Esophagus (tissue), 2 donors: ENCODE results near the gene RPUSD1. TPM values are rescaled to one million over a fixed set of nuclear protein-coding genes. Genes with fewer than 3 reads are reported as not detected.

Experiments used
- H3K27ac ChIP-seq, 2 donors: one replicate each; pipeline ENCODE4 v1.5.1; 2013; ENCODE audit warnings: low read depth in 2 of 2, mild to moderate bottlenecking in 2 of 2, inconsistent platforms in 1 of 2, low read length in 1 of 2, moderate library complexity in 1 of 2
- H3K27me3 ChIP-seq, 2 donors: one replicate each; pipeline ENCODE4 v1.6.1; 2013; ENCODE audit warnings: low read length in 2 of 2, control low read depth in 1 of 2, mild to moderate bottlenecking in 1 of 2; ENCODE audit not compliant: insufficient read depth in 2 of 2, control insufficient read depth in 1 of 2
- H3K36me3 ChIP-seq, 2 donors: one replicate each; pipeline ENCODE4 v1.6.1; 2013; ENCODE audit warnings: low read length in 1 of 2; ENCODE audit not compliant: control insufficient read depth in 2 of 2, insufficient read depth in 2 of 2
- H3K4me1 ChIP-seq, 2 donors: one replicate each; pipeline ENCODE4 v1.6.1; 2013; ENCODE audit warnings: low read length in 1 of 2; ENCODE audit not compliant: control insufficient read depth in 2 of 2, insufficient read depth in 2 of 2
- H3K4me3 ChIP-seq, 2 donors: one replicate each; pipeline ENCODE4 v1.5.1; 2013; ENCODE audit warnings: low read length in 2 of 2, mild to moderate bottlenecking in 2 of 2, low read depth in 1 of 2, moderate library complexity in 1 of 2
- H3K9me3 ChIP-seq, 2 donors: one replicate each; pipeline ENCODE4 v1.6.1; 2013; ENCODE audit warnings: mild to moderate bottlenecking in 2 of 2, low read depth in 1 of 2, low read length in 1 of 2, moderate library complexity in 1 of 2; ENCODE audit not compliant: control insufficient read depth in 2 of 2, insufficient read depth in 1 of 2
- WGBS, 2 donors: extraction: QIAGEN DNeasy Blood & Tissue Kit; methylation state at CpG; one replicate each; pipeline ENCODE4 v1.1.7; 2013; 5-methylcytosine and 5-hydroxymethylcytosine counted together
- polyA plus RNA-seq, 2 donors: library from polyadenylated mRNA; stranded (reverse); fragments of 200-250 nt; gene quantifications; one replicate each; pipeline ENCODE4 v1.2.3, GENCODE V29; 2013
- donor health status: healthy with polysubstance abuse.
- donor health status: Bipolar disorder and iron deficiency.

RPUSD1 gene
- polyA plus RNA-seq, 2 donors = 16.1 to 18.9 TPM

- peaks cover 0 to 21% of the 10 kb centered on the region in 2 donors for H3K36me3 ChIP-seq
- H3K4me1 ChIP-seq = peaks cover 0 to 2% of the 10 kb centered on the region in 2 donors
- no peak overlapping the region for H3K4me3 ChIP-seq
- H3K27me3 ChIP-seq = peaks cover 0 to 8% of the 10 kb centered on the region in 2 donors
- 67 to 79% methylated on average over 32 to 33 of the region's 33 CpGs for WGBS, 2 donors
- no peak overlapping the region for H3K27ac ChIP-seq
- H3K9me3 ChIP-seq = peaks cover 0 to 3% of the 10 kb centered on the region in 2 donors
These were observed 7.5 kb upstream of the RPUSD1 start for GRCh38 chr16:795580-796229.

- 83 to 86% methylated on average over 25 to 31 of the region's 31 CpGs for WGBS, 2 donors
- no peak overlapping the region for H3K4me3 ChIP-seq
- no peak overlapping the region for H3K27ac ChIP-seq
- H3K4me1 ChIP-seq = peaks cover 0 to 2% of the 10 kb centered on the region in 2 donors
- H3K36me3 ChIP-seq = peaks cover 0 to 21% of the 10 kb centered on the region in 2 donors
- H3K27me3 ChIP-seq = peaks cover 0 to 4% of the 10 kb centered on the region in 2 donors
- H3K9me3 ChIP-seq = peaks cover 0 to 3% of the 10 kb centered on the region in 2 donors
These were observed 6.8 kb upstream of the RPUSD1 start for GRCh38 chr16:794853-795466.

- 87 to 89% methylated on average over 40 of the region's 40 CpGs for WGBS, 2 donors
- H3K36me3 ChIP-seq = peaks cover 0 to 21% of the 10 kb centered on the region in 2 donors
These were observed 6.1 kb upstream of the RPUSD1 start for GRCh38 chr16:794091-794822.

GRCh38 chr16:793414-793813 lies 5.2 kb upstream of the RPUSD1 start:
- 71 to 90% methylated on average over 8 of the region's 8 CpGs for WGBS, 2 donors
- H3K36me3 ChIP-seq = peaks cover 0 to 21% of the 10 kb centered on the region in 2 donors
- H3K4me3 ChIP-seq = no peak overlapping the region
- H3K9me3 ChIP-seq = peaks cover 0 to under 1% of the 10 kb centered on the region in 2 donors
- no peak overlapping the region for H3K27ac ChIP-seq
- H3K4me1 ChIP-seq = peaks cover 3 to 10% of the 10 kb centered on the region in 2 donors
- no peaks in the 10 kb centered on the region for H3K27me3 ChIP-seq

More at GRCh38 chr16:794091-794822, 6.1 kb upstream of the RPUSD1 start:
- Histone ChIP-seq H3K27me3 (no peaks in the 10 kb centered on the region), H3K4me1 (peaks cover 2 to 4% of the 10 kb centered on the region in 2 donors), H3K4me3 (no peak overlapping the region), H3K27ac (no peak overlapping the region), H3K9me3 (peaks cover 0 to 3% of the 10 kb centered on the region in 2 donors)

GRCh38 chr16:792221-792995 lies 4.2 kb upstream of the RPUSD1 start:
- H3K36me3 ChIP-seq = peaks cover 0 to 21% of the 10 kb centered on the region in 2 donors
- H3K4me1 ChIP-seq = peaks cover 3 to 12% of the 10 kb centered on the region in 2 donors
- no peak overlapping the region for H3K27ac ChIP-seq
- H3K4me3 ChIP-seq = no peak overlapping the region
- H3K9me3 ChIP-seq = no peaks in the 10 kb centered on the region
- no peaks in the 10 kb centered on the region for H3K27me3 ChIP-seq
- WGBS, 2 donors = 87 to 90% methylated on average over 37 to 46 of the region's 46 CpGs

- Histone ChIP-seq H3K27ac (no peak overlapping the region), H3K36me3 (peaks cover 0 to 22% of the 10 kb centered on the region in 2 donors), H3K4me3 (no peak overlapping the region), H3K4me1 (peaks cover 8 to 19% of the 10 kb centered on the region in 2 donors), H3K9me3 (no peaks in the 10 kb centered on the region), H3K27me3 (no peaks in the 10 kb centered on the region)
- 95 to 96% methylated on average over 21 to 23 of the region's 23 CpGs for WGBS, 2 donors
These were observed 3.0 kb upstream of the RPUSD1 start for GRCh38 chr16:791131-791530.

- Histone ChIP-seq H3K36me3 (peaks cover 0 to 24% of the 10 kb centered on the region in 2 donors), H3K9me3 (no peaks in the 10 kb centered on the region), H3K27ac (no peak overlapping the region), H3K4me1 (peaks cover 8 to 21% of the 10 kb centered on the region in 2 donors), H3K4me3 (no peak overlapping the region), H3K27me3 (no peaks in the 10 kb centered on the region)
- WGBS, 2 donors = 91 to 96% methylated on average over 17 of the region's 17 CpGs
These were observed 1.9 kb upstream of the RPUSD1 start for GRCh38 chr16:790086-790485.

GRCh38 chr16:789191-789850 lies 1.1 kb upstream of the RPUSD1 start:
- 71 to 75% methylated on average over 33 of the region's 33 CpGs for WGBS, 2 donors
- Histone ChIP-seq H3K9me3 (no peaks in the 10 kb centered on the region), H3K4me1 (peaks cover 8 to 21% of the 10 kb centered on the region in 2 donors), H3K27ac (no peak overlapping the region), H3K36me3 (peaks cover 0 to 24% of the 10 kb centered on the region in 2 donors), H3K4me3 (peak overlapping the region; percentile 58 to 78), H3K27me3 (no peaks in the 10 kb centered on the region)
